Adrenal gland (tissue), 5 donors: Measurements from ENCODE around the gene TRAF3IP3.
A peak's percentile ranks its signal among the peaks of the same experiment; 100 is the strongest.

ENCODE experiments used
- CTCF ChIP-seq, 6 experiments: fragments of 450-650 bp in 4 of 6; fragments of 200-600 bp in 2 of 6; sonication (generic) in 1 of 6; IDR thresholded peaks; 1 replicate in 5 of 6; 2 replicates in 1 of 6; pipeline versions ENCODE4 v1.5.1 to v1.8.0; 2016 to 2021; ENCODE audit warnings: antibody characterized with exemption in 6 of 6, mild to moderate bottlenecking in 2 of 6, moderate library complexity in 1 of 6
- POLR2A ChIP-seq, 2 donors: fragments of 450-650 bp; IDR thresholded peaks; one replicate each; pipeline ENCODE4 v1.6.1; 2017; ENCODE audit warnings: antibody characterized with exemption in 2 of 2, mild to moderate bottlenecking in 2 of 2, moderate library complexity in 1 of 2
- donor health status: DM: no; HTN: no; CAD: no.

DNA sequence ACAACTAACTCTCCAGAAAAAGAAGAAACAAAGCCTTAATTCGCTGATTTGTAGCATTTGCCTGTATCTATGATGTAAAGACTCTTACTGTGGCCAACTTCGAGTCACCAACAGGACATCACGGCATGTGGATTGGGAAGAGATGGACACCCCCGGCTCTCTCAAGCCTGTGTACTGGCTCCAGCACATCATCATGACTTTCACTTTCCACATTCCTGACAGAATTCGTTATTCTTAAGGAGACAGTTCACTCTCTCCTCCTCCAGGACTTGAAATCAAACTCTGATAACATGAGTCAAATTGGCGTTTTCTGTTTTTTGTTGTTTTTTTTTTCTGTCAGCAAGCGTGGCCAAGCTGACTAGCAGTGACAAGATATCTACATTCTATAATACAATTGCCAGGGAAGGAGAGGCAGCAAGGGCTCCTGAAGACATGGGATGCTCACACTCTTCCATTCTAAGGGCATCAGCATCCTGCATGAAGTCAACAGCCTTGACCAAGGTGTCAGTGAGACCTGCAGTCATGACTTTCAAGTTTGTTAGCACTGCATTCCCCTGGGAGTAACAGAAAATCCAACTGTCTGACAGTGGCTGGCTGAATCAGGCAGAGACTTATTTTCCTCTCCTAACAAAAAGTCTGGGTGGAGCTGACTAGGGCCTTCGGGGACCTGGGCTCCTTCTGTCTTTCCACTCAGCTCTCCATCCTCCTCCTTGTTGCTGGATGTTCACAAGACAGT lies 13.3 kb upstream of the TRAF3IP3 start:
- TF ChIP-seq CTCF (IDR thresholded peaks at IDR 0.05) = peak in 2 of 6 experiments; percentile 13 to 17
- TF ChIP-seq POLR2A (IDR thresholded peaks at IDR 0.05) = no peak
